NCI-H510A (cell line): ENCODE results near the gene SRPK2.
"Not testable (repeated sequence)": the region's sequence is repeated elsewhere in the genome, so short reads cannot be mapped to it uniquely, and the experiment has no call there.

Source experiments
- DNase-seq: peaks from one replicate; lab custom pipeline; 2025; lab: John Stamatoyannopoulos, UW

SRPK2 gene

GRCh38 chr7:105267244-105267643 lies 121.5 kb downstream of the SRPK2 start:
- no peak for DNase-seq

GRCh38 chr7:105264707-105265106 lies 124.0 kb downstream of the SRPK2 start:
- no peak for DNase-seq

GRCh38 chr7:105261689-105262088 lies 127.0 kb downstream of the SRPK2 start:
- DNase-seq, result peak; percentile 26

- DNase-seq, result not testable (repeated sequence)
These were observed 128.4 kb downstream of the SRPK2 start for GRCh38 chr7:105260201-105260871.

- DNase-seq, result not testable (repeated sequence)
These were observed 129.8 kb downstream of the SRPK2 start for GRCh38 chr7:105258919-105259318.

- no peak for DNase-seq
These were observed 131.4 kb downstream of the SRPK2 start for GRCh38 chr7:105257338-105257737.

GRCh38 chr7:105256761-105257231 lies 131.9 kb downstream of the SRPK2 start:
- no peak for DNase-seq

- DNase-seq, result no peak
These were observed 138.0 kb downstream of the SRPK2 start for GRCh38 chr7:105250706-105251105.

GRCh38 chr7:105250239-105250638 lies 138.5 kb downstream of the SRPK2 start:
- no peak for DNase-seq

GRCh38 chr7:105249216-105249615 lies 139.5 kb downstream of the SRPK2 start:
- DNase-seq, result no peak

GRCh38 chr7:105246679-105247078 lies 142.0 kb downstream of the SRPK2 start:
- no peak for DNase-seq

GRCh38 chr7:105246256-105246655 lies 142.5 kb downstream of the SRPK2 start:
- no peak for DNase-seq

GRCh38 chr7:105245398-105246114 lies 143.2 kb downstream of the SRPK2 start:
- DNase-seq, result no peak

GRCh38 chr7:105244594-105244993 lies 144.1 kb downstream of the SRPK2 start:
- no peak for DNase-seq

- DNase-seq, result no peak
These were observed 147.5 kb downstream of the SRPK2 start for GRCh38 chr7:105241198-105241597.

- no peak for DNase-seq
These were observed 150.4 kb downstream of the SRPK2 start for GRCh38 chr7:105238198-105238765.

GRCh38 chr7:105234886-105235285 lies 153.8 kb downstream of the SRPK2 start:
- no peak for DNase-seq

GRCh38 chr7:105232829-105233291 lies 155.9 kb downstream of the SRPK2 start:
- DNase-seq, result not testable (repeated sequence)

- DNase-seq, result no peak
These were observed 158.2 kb downstream of the SRPK2 start for GRCh38 chr7:105230486-105230885.

GRCh38 chr7:105229641-105230040 lies 159.1 kb downstream of the SRPK2 start:
- no peak for DNase-seq

- no peak for DNase-seq
These were observed 160.2 kb downstream of the SRPK2 start for GRCh38 chr7:105228555-105228954.

GRCh38 chr7:105227391-105227790 lies 161.3 kb downstream of the SRPK2 start:
- DNase-seq, result no peak
